ENCODE measurements around the gene TMEM187. TPM values are rescaled to one million over a fixed set of nuclear protein-coding genes. Genes with fewer than 3 reads are reported as not detected.
"Not testable (repeated sequence)": the region's sequence is repeated elsewhere in the genome, so short reads cannot be mapped to it uniquely, and the experiment has no call there.

Gene TMEM187
- total RNA-seq, 1 donor from 2014 or later, result 18.3 TPM

- Mint-ChIP-seq H3K4me1 (ENCODE audit: low read depth) (peaks cover 27% of the 10 kb centered on the region), H3K4me3 (ENCODE audit: unreplicated experiment) (peak overlapping the region; percentile 77), H3K36me3 (ENCODE audit: low read depth) (no peaks in the 10 kb centered on the region), H3K9me3 (ENCODE audit: low read depth) (no peaks in the 10 kb centered on the region), H3K27me3 (ENCODE audit: low read depth) (no peaks in the 10 kb centered on the region), H3K27ac (ENCODE audit: unreplicated experiment) (peak overlapping the region; percentile 85)
- peak; percentile 89 for DNase-seq (ENCODE audit: low spot score)
- TF ChIP-seq, protein P1, sequence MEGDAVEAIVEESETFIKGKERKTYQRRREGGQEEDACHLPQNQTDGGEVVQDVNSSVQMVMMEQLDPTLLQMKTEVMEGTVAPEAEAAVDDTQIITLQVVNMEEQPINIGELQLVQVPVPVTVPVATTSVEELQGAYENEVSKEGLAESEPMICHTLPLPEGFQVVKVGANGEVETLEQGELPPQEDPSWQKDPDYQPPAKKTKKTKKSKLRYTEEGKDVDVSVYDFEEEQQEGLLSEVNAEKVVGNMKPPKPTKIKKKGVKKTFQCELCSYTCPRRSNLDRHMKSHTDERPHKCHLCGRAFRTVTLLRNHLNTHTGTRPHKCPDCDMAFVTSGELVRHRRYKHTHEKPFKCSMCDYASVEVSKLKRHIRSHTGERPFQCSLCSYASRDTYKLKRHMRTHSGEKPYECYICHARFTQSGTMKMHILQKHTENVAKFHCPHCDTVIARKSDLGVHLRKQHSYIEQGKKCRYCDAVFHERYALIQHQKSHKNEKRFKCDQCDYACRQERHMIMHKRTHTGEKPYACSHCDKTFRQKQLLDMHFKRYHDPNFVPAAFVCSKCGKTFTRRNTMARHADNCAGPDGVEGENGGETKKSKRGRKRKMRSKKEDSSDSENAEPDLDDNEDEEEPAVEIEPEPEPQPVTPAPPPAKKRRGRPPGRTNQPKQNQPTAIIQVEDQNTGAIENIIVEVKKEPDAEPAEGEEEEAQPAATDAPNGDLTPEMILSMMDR (IDR thresholded peaks at IDR 0.05), result no peak
These were observed 1.6 kb downstream of the TMEM187 start for GRCh38 chrX:153974003-153974725.

DNA sequence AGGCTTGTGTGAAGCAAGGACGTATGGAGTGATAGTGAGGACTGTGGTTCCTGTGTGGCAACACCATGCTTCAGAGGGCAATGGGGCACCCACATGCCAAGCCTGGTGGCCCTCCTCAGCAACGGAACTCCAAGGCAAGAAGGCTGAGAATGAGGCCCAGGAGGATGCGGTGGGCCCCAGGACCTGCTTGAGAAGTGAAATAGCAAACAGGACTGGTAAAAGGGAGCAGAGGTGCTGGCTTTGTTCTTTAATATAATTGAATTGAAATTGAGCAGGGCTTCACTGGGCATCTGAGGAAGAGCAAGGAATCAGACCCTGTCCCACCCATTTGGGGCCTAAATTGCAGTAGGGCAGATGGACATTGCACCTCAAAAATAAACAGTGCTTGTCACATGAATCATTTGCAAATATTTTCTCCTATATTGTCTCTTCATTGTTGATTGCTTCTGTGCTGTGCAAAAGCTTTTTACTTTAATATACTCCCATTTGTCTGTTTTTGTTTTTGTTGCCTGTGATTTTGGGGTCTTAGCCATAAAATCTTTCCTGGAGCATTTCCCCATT, 2.3 kb downstream of the TMEM187 start:
- Mint-ChIP-seq H3K27me3 (ENCODE audit: low read depth) (no peaks in the 10 kb centered on the region), H3K9me3 (ENCODE audit: low read depth) (no peaks in the 10 kb centered on the region), H3K36me3 (ENCODE audit: low read depth) (no peaks in the 10 kb centered on the region), H3K4me1 (ENCODE audit: low read depth) (peaks cover 22% of the 10 kb centered on the region), H3K4me3 (ENCODE audit: unreplicated experiment) (no peak overlapping the region), H3K27ac (ENCODE audit: unreplicated experiment) (peak overlapping the region; percentile 74)
- TF ChIP-seq, protein P1 (IDR thresholded peaks at IDR 0.05), result no peak
- DNase-seq (ENCODE audit: low spot score), result no peak

- H3K27me3 Mint-ChIP-seq (ENCODE audit: low read depth); H3K36me3 Mint-ChIP-seq (ENCODE audit: low read depth); DNase-seq (ENCODE audit: low spot score); H3K27ac Mint-ChIP-seq (ENCODE audit: unreplicated experiment); H3K4me1 Mint-ChIP-seq (ENCODE audit: low read depth); H3K4me3 Mint-ChIP-seq (ENCODE audit: unreplicated experiment); H3K9me3 Mint-ChIP-seq (ENCODE audit: low read depth): not testable (repeated sequence)
These were observed 7.8 kb downstream of the TMEM187 start for GRCh38 chrX:153980394-153980793.

- no peak overlapping the region for H3K4me3 Mint-ChIP-seq (ENCODE audit: unreplicated experiment)
- peaks cover 10% of the 10 kb centered on the region for H3K4me1 Mint-ChIP-seq (ENCODE audit: low read depth)
- TF ChIP-seq, protein P1 (IDR thresholded peaks at IDR 0.05), result no peak
- no peak overlapping the region for H3K27ac Mint-ChIP-seq (ENCODE audit: unreplicated experiment)
- H3K9me3 Mint-ChIP-seq (ENCODE audit: low read depth), result no peaks in the 10 kb centered on the region
- peaks cover 4% of the 10 kb centered on the region for H3K36me3 Mint-ChIP-seq (ENCODE audit: low read depth)
- no peaks in the 10 kb centered on the region for H3K27me3 Mint-ChIP-seq (ENCODE audit: low read depth)
- no peak for DNase-seq (ENCODE audit: low spot score)
These were observed 8.7 kb downstream of the TMEM187 start for GRCh38 chrX:153981231-153981630.

DNA sequence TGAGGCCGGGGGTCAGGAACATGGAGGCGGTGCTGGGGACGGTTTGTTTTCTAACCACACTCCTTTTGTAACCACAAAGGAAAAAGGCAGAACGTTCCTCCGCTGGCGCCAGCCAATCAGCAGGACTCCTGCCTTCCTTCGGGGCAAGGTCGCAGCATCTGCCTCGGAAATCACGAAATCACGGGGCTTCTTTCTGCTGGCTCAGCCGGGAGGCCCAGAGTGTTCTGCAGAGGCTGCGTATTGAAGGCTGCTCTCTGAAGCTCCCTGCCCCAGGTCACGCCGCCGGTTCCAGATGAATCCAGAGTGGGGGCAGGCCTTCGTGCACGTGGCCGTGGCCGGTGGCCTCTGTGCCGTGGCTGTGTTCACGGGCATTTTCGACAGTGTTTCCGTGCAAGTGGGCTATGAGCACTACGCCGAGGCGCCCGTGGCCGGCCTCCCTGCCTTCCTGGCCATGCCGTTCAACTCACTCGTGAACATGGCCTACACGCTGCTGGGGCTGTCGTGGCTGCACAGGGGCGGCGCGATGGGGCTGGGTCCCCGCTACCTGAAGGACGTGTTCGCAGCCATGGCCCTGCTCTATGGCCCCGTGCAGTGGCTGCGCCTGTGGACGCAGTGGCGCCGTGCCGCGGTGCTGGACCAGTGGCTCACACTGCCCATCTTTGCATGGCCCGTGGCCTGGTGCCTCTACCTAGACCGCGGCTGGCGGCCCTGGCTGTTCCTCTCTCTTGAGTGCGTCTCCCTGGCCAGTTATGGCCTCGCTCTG, 9.4 kb downstream of the TMEM187 start:
- TF ChIP-seq, protein P1 (IDR thresholded peaks at IDR 0.05), result no peak
- H3K4me3 Mint-ChIP-seq (ENCODE audit: unreplicated experiment), result no peak overlapping the region
- DNase-seq (ENCODE audit: low spot score), result no peak
- no peaks in the 10 kb centered on the region for H3K9me3 Mint-ChIP-seq (ENCODE audit: low read depth)
- peaks cover 10% of the 10 kb centered on the region for H3K4me1 Mint-ChIP-seq (ENCODE audit: low read depth)
- no peaks in the 10 kb centered on the region for H3K27me3 Mint-ChIP-seq (ENCODE audit: low read depth)
- H3K27ac Mint-ChIP-seq (ENCODE audit: unreplicated experiment), result no peak overlapping the region
- peaks cover 4% of the 10 kb centered on the region for H3K36me3 Mint-ChIP-seq (ENCODE audit: low read depth)

Data from chondrocyte (in vitro differentiated cells).